ENCODE data around the gene SMIM38.

Gene SMIM38

GRCh38 chr11:69159150-69159852 lies 3.6 kb downstream of the SMIM38 start:
- DNase-seq (ENCODE audit: low spot score) = no peak

GRCh38 chr11:69160296-69161116 lies 4.8 kb downstream of the SMIM38 start:
- no peak for DNase-seq (ENCODE audit: low spot score)

- no peak for DNase-seq (ENCODE audit: low spot score)
Observed at GRCh38 chr11:69161117-69161407, 5.3 kb downstream of the SMIM38 start.

- DNase-seq (ENCODE audit: low spot score) = no peak
Observed at GRCh38 chr11:69162505-69162904, 6.8 kb downstream of the SMIM38 start.

GRCh38 chr11:69163842-69164241 lies 8.1 kb downstream of the SMIM38 start:
- DNase-seq (ENCODE audit: low spot score) = no peak

GRCh38 chr11:69164824-69165223 lies 9.1 kb downstream of the SMIM38 start:
- DNase-seq (ENCODE audit: low spot score) = no peak

- no peak for DNase-seq (ENCODE audit: low spot score)
Observed at GRCh38 chr11:69165775-69166174, 10.0 kb downstream of the SMIM38 start.

GRCh38 chr11:69166218-69167115 lies 10.7 kb downstream of the SMIM38 start:
- peak; percentile 94 for DNase-seq (ENCODE audit: low spot score)

- DNase-seq (ENCODE audit: low spot score) = no peak
Observed at GRCh38 chr11:69167130-69167915, 11.6 kb downstream of the SMIM38 start.

- no peak for DNase-seq (ENCODE audit: low spot score)
Observed at GRCh38 chr11:69167916-69168691, 12.4 kb downstream of the SMIM38 start.

GRCh38 chr11:69169479-69169878 lies 13.7 kb downstream of the SMIM38 start:
- DNase-seq (ENCODE audit: low spot score) = no peak

- no peak for DNase-seq (ENCODE audit: low spot score)
Observed at GRCh38 chr11:69170704-69171103, 15.0 kb downstream of the SMIM38 start.

GRCh38 chr11:69171476-69172240 lies 15.9 kb downstream of the SMIM38 start:
- DNase-seq (ENCODE audit: low spot score) = no peak

GRCh38 chr11:69172674-69173073 lies 16.9 kb downstream of the SMIM38 start:
- DNase-seq (ENCODE audit: low spot score) = peak; percentile 39

- DNase-seq (ENCODE audit: low spot score) = no peak
Observed at GRCh38 chr11:69173331-69173730, 17.6 kb downstream of the SMIM38 start.

- DNase-seq (ENCODE audit: low spot score) = peak; percentile 55
Observed at GRCh38 chr11:69173925-69174581, 18.3 kb downstream of the SMIM38 start.

- no peak for DNase-seq (ENCODE audit: low spot score)
Observed at GRCh38 chr11:69174841-69175240, 19.1 kb downstream of the SMIM38 start.

- DNase-seq (ENCODE audit: low spot score) = no peak
Observed at GRCh38 chr11:69178819-69179482, 23.2 kb downstream of the SMIM38 start.

- no peak for DNase-seq (ENCODE audit: low spot score)
Observed at GRCh38 chr11:69180226-69180625, 24.5 kb downstream of the SMIM38 start.

Data from AG20443 (cell line).